Activated CD8-positive, alpha-beta memory T cell treated with anti-CD3 and anti-CD28 coated beads, Interleukin-2, amount 50 U/mL, for 1 hour (primary cell): Measurements from ENCODE around the gene SLC30A10.
"Not testable (repeated sequence)": the region's sequence is repeated elsewhere in the genome, so short reads cannot be mapped to it uniquely, and the experiment has no call there.

ENCODE experiments used
- DNase-seq: peaks from one replicate; pipeline ENCODE4 v3.0.0-alpha.2; 2020; ENCODE audit errors: extremely low read depth

Gene SLC30A10

DNA sequence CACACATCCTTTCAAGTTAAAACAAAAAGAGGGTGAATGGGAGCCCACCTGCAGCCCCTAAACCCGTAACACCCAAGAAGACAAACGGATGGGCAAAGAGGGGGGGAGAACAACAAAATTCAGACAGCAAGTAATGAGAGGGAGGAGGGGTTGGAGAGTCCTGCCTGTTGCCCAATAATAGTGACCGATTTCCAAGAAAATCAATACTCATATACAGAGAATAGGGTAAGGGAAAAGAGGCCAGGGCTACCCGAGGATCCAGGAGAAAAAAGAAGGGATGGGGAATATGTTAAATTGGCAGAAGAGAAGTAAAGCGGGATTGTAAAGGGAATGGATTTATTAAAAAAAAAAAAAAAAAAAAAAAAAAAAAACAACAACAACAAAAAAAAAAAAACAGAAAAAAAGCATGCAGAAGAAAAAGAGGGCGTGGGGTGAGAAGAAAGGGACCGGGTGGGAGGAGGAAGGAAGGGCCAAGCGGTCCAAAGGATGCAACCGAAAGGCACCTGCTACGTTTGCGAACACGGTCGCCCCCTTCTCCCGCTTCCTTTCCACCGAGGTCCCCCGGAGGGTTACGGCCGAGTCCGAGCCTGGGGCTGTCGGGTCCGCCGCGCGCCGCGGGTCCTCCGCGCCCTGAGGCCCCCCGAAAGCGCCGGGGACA is 930 bp downstream of the SLC30A10 start:
- DNase-seq, result no peak

DNA sequence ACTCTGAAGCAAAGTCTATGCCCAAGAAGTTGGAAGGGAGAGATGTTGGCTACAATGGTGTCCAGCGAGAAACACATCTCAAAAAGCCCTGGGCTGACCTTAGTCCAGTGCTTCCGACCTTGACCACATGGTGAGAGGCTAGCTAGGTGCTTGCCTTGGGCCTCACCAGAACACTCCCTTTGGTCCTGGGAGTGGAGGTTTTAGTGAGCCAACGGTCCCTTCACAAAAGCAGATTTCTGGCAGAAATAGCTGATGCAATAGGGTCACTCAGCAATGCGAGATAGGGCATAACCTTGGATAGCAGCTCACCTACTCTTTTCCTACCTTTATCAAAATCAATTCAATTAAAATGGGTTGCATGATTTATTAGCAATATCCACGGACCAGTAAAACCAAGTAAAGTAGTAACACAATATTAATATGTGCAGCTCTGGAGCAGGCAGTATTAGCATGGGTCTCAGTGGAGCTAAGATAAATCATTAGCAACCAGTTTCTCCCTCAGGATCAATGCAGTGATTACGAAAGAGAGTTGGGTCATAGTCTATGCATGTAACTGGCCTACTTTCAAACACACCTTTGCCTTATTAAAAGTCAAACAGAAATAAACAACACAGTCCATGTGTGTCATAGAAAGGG is 1.9 kb downstream of the SLC30A10 start:
- DNase-seq, result no peak

DNA sequence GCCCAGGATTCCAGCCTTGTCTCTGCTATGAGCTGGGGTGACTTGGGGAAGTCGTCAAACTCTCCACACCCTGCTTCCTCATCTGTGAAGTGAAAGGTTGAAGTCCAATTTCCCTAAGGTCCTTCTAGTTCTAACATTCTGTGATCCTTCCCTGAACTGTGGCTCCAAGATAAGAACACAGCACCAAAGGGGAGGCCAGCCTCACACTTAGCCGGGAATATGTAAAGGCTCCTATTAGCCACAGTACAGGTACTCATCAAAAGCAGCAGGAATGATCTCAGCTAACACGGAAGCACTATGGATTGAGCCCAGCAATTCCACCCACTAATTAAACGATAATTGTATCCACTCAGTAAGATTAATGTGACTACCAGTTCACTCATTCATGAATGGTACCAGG is 4.0 kb downstream of the SLC30A10 start:
- DNase-seq, result no peak

DNA sequence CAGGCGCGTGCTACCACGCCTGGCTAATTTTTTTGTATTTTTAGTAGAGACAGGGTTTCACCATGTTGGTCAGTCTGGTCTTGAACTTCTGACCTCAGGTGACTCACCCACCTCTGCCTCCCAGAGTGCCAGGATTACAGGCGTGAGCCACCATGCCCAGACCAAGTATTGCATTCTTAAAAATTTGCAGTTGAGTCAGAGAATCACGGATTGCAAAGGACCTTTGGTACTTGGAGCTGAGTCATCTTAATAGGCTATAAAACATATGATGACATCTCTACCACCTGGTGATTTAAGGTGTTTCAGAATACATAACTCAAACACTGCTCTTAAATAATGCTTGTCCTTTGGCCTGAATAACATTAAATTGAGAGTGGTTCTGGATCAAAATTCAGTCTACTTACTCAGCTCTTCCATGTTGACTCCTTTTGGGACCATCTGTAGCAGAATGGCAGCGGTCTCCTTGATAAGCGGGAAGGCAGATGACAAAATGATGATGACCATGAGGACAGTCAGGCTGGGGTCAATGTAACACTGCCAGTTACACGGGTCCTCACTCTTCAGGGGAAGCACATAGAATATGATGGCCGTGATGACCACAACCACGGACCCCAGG is 10.4 kb downstream of the SLC30A10 start:
- DNase-seq, result no peak

DNA sequence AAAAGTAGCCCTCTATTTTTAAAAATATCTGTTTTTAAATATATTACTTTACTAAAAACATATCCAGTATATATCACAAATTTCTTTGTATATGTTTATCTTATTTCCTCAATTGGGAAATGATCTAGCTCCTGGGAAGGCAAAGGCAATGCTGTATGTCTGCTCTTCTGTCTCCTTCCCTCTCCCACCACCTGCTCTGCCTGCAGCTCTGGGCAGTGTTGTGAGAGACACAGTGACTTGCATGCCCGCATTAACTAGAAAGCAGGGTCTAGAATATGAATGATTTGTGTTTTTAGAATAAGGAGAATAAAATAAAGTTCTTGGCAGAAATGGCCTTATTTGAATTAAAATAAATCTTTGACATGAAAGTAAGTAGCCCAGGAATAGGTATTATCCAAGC is 11.1 kb downstream of the SLC30A10 start:
- DNase-seq, result no peak

DNA sequence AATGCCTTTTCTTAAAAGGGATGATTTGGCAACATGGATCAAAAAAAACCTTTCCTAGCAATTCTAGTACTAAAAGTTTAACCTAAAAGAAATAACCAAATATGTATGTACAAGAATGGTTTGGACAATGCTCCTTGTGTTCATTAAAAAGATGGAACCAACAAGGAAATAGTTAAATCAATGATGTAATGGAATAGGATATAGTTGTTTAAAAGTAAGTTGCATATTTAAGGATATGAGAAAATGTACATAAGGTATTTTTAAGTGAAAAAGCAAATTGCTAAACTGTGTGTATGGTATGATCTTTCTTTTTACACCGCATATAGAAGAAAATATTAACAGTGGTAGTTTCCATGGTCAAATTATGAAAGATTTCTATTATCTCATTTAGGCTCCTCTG is 12.1 kb downstream of the SLC30A10 start:
- no peak for DNase-seq

DNA sequence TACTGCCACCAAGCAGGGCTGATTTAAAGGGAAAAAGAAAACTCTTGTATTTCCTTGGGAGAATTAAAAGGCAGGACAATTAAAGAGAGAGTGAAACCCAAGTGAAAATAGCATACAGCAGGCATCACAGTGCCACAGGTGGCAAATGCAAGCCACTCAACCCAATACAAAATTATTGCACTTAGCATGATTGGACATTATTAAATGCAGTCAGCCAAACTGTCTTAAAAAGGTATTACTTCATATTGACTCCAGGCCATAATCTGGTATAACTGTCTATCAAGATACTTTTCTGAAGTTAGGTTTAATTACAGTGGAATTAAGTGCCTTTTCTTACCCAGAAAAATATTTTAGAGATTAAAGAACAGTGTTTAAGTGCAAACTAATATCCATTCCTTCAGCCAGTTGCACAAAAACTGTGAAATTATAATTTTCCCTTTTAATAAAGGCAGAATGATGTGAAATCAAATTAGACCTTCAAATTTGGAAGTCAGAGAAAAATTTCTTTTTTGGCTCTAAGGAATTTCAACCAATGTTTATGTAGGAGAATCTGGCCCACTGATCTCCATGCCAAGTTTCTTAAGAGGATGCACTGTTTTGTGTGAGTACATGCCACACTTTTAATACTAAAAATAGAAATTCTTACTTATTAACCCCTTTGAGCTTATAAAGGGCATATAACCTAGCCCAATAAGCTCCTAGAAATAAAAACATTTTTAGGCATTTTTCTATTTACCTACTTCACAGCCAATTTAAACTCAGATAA is 15.2 kb downstream of the SLC30A10 start:
- no peak for DNase-seq

DNA sequence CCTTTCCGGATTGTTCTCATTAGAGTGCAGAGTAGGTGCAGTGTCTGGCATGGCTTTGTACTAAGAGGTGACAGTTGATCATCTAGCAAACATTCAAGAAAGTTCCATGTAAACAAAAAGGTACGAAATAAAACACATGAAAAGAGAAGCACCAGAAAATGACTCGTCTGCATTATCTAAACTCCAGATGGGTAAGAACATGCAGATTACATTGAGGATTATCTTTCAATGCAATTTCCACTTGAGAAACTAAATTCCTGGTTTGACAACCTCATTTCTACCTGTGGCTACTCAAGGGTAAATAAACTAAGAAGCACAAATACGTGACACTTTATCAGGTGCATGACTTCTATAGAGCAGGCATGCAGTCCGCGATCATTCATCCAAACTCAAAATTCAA is 17.6 kb downstream of the SLC30A10 start:
- DNase-seq, result no peak

DNA sequence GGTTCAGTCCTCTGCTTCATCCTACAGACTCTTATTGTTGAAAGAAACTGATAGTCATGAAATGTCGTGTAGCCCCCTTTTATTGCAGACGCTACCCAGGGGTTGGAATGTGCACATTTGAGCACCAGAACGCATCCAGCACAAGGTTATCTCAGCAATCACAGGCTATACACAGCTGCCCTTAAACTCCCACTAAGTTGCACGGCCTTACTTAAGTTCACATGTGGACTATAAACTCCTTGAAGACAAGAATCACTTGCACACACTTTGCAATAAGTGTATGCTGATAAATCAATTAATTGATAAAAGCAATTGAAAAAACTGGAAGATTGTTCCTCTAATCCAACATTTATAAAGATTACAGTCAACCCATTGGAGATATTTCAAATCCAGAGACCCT is 18.9 kb downstream of the SLC30A10 start:
- no peak for DNase-seq

DNA sequence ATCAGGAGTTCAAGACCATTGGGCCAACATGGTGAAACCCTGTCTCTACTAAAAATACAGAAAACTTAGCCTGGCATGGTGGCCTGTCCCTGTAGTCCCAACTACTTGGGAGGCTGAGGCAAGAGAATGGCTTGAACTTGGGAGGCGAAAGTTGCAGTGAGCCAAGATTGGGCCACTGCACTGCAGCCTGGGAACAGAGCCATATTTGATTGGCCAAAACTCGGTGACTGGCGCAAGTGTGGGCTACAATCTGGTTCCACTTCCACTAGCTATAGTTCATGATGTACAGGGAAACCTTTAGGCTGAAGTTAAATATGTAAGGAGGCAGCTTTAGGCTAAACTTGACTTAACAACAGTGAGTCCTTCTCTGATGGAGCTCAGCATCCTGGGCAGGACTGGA is 20.2 kb downstream of the SLC30A10 start:
- DNase-seq, result no peak

DNA sequence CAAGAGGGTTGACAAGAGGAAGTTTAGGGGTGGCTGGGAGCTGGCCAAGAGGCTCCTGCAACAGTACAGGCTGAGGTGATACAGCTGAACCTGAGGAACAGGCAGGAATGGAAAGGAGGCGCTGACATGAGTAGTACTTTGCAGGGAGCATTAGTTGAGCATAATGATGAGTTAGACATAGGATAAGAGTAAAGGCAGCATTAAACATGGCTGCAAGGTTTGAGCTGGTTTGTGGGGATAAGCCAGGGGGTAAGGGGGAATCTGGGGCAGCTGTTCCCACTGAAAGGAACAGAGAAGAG is 20.6 kb downstream of the SLC30A10 start:
- DNase-seq, result no peak

DNA sequence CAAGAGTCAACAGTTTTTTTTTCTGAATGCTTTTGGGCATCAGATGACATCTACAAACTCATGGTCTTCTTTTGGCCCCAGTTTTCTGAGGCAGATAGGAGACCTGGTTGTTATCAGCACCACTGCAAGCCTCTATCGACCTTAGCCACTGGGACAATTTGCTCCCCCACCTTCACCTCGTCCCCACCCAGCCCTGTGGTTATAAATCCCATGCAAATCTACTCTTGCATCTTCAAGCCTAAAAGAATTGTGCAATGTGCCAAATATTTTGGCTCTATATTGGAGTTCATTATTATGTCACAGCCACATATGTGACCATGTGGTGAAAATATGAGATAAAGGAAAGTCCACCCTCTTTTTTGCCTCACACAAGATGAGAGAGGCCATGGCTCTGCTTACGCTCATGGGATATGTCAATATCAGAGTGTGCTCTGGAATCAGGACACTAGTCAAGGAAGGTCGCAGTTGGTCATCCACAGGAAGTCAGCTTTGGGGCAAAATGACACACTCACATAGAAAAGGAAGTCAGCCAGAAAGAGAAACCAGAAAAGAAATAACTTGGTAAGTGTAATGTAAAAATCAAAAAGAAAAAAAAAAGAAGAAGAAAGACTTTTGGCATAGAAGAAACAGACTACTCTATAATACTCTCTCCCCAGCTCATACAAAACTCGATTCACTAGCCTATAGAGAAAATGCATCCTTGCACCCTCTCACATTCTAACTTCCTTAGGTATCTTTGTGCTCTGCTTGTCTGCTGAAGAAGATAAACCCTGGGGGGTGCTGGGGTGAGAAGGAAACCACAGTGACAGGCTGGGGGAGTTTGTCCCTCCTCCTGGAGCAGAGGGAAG is 21.2 kb downstream of the SLC30A10 start:
- no peak for DNase-seq

DNA sequence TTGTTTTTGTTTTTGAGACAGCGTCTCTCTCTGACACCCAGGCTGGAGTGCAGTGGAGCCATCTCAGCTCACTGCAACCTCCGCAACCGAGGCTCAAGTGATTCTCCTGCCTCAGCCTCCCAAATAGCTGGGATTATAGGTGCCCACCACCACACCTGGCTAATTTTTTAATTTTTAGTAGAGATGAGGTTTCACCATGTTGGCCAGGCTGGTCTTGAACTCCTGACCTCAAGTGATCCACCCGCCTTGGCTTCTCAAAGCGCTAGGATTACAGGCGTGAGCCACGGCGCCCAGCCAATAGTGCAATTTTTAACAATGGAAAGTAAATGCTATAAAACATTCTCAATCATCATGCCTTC is 21.8 kb downstream of the SLC30A10 start:
- DNase-seq, result not testable (repeated sequence)

DNA sequence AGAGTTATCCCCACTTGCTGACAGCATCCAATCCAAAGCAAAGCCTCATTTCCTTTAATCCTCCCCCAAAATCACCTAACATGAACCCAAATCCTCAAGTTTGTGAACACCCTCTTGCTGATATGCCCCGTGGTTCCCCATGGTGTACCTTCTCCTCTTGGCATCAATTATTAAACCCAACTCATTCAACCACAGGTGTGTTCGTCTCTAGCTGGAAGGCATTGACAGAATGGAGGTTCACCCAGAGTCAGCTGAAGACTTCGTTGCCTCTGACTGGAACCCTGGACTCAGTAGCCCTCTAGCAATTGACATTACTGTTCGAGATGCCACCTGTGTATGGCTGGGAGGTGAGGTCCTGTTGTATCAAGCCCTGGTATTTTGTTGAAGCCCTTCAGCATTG is 22.8 kb downstream of the SLC30A10 start:
- DNase-seq, result no peak

DNA sequence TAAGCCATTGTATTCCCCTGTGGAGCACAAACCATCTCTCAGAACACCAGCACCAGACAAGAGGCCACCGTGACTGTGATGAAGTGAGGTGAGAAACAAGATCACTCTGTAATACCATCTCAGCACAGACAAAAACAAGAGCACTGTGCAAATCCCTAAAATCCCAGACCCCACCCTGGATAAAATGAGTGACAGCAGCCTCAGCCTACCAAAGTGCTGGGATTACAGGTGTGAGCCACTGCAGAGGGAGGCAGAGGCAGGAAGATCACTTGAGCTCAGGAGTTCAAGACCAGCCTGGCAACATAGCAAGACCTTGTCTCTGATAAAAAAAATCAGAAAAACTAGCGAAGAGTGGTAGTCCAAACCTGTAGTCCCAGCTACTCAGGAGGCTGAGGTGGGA is 23.4 kb downstream of the SLC30A10 start:
- no peak for DNase-seq

DNA sequence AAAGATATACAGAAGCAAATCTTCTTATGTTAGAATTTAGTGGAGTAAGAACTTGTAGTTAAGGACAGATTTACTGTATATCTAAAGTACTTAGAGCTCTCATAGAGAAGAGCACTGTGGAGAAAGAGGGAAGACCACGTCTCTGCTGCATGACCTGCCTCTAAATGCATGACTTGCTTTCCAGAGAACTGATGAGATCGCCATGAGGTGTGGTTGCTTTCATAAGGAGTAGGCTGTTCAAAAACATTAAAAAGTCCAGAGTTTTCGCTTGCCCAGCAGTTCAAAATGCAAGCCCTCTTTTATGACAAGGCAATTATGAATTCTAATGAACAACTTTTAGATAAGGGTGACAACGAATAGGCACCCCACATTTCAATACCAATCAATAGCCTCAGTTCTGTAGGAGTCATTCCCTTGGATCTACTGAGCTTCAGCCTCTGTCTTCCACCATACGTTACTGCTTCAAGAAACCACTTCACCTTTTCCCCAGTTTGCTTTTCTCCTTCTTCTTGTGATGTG is 24.9 kb downstream of the SLC30A10 start:
- DNase-seq, result no peak

DNA sequence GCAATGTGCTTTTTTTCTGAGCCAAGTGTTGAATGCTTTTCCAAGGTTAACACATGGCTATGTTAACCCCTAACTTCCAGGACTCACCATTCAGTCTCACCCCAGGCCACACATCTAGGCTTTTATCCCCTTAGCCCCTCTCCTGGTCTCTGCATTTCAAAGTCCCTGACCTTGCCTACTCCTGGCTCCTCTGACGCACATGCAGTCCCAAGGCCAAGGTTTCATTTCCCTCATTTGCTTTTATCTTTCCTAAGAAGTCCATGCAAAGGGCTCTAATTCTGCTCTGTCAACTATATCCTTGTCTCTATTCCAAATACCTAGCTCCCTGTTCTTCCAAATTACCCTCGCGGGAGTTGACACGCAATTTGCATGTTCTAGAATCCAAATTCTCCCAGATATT is 25.4 kb downstream of the SLC30A10 start:
- DNase-seq, result no peak

DNA sequence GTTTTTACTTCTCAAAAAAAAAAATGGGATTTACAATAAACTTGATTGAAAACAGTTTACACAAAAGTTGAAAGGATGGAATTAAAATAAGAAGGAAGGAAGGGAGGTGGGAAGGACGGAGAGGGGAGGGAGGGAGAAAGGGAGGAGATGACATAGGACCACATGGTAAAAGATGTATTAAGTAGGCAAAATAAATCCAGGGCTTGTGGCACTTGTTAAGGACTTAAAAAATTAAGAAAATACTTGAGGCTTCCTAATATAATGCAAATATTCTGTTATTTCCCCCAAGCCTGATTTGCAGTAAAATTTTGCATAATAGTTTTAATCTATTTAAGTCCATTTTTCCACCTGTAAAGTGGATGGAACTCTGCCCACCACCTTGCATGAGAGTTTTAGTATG is 27.5 kb downstream of the SLC30A10 start:
- no peak for DNase-seq

DNA sequence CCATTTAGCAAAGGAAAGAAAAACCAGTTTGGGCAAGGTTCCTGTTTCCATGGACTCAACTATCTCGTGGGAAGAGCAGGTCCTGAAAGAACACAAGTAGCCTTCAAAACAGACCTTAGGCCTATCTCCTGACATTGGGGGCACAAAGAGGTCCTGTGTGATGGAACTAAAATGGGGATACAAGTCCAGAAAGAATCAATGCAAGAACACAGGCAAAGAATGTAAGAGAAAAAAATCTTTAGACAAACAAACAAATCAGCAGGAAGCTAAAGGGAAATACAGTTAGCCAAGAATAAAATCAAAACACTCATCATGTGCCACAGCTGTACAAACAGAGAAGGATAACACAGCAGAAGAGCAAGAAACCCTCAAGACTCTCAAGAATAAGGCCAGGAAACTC is 28.2 kb downstream of the SLC30A10 start:
- DNase-seq, result no peak

DNA sequence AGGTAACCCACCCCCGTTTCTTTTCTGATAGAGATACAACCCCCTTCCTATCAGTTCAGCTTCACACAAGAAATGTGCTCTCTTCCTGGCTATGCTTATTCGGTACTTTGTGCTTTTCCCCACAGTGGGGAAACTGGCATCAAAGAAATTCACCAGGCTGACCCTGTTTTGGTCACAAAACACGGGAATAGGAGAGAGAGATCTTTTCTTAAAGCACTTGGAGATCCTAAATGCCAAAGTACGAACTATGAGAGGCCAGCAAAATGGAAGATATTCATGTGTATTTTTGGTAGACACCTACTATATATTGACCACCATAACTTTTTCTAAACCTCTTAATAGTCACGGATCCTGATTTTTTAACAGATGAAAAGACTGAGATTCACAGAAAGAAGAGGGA is 30.0 kb downstream of the SLC30A10 start:
- no peak for DNase-seq

DNA sequence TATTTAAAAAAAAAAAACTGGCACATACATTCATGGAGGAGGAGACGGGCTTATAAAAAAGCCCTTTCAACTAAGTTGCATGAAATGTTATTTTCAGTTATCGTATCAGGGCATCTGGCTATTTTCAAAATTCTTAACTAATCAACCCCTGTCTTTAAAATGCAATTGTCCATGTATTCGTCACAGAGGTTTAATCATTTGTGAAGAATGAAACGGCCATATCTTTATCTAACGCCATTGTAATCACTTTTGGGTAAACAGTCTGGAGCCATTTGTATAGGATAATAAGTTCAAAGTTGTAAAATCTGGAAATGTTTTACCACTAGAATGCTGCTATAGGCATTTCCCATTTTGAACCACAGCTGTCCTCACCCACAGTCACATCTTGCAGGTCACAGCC is 30.4 kb downstream of the SLC30A10 start:
- DNase-seq, result no peak

DNA sequence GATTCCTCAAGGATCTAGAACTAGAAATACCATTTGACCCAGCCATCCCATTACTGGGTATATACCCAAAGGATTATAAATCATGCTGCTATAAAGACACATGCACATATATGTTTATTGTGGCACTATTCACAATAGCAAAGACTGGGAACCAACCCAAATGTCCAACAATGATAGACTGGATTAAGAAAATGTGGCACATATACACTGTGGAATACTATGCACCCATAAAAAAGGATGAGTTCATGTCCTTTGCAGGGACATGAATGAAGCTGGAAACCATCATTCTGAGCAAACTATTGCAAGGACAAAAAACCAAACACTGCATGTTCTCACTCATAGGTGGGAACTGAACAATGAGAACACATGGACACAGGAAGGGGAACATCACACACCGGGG is 36.1 kb downstream of the SLC30A10 start:
- DNase-seq, result not testable (repeated sequence)
